A549 treated with RU486 at 1 μM for 4 hours (cell line): ENCODE results near the gene PIK3R1. TPM values are rescaled to one million over a fixed set of nuclear protein-coding genes. Genes with fewer than 3 reads are reported as not detected.

Experiments
- total RNA-seq: library from RNA; stranded (reverse); fragments of 200-300 nt; extraction: Qiagen RNA extraction; gene quantifications from 5 replicates; pipeline ENCODE4 v1.2.3, GENCODE V29; 2022; ENCODE audit warnings: low read depth

PIK3R1 gene
- total RNA-seq: 5.2 to 7.7 TPM (median 6.7 TPM) in 5 replicates

DNA sequence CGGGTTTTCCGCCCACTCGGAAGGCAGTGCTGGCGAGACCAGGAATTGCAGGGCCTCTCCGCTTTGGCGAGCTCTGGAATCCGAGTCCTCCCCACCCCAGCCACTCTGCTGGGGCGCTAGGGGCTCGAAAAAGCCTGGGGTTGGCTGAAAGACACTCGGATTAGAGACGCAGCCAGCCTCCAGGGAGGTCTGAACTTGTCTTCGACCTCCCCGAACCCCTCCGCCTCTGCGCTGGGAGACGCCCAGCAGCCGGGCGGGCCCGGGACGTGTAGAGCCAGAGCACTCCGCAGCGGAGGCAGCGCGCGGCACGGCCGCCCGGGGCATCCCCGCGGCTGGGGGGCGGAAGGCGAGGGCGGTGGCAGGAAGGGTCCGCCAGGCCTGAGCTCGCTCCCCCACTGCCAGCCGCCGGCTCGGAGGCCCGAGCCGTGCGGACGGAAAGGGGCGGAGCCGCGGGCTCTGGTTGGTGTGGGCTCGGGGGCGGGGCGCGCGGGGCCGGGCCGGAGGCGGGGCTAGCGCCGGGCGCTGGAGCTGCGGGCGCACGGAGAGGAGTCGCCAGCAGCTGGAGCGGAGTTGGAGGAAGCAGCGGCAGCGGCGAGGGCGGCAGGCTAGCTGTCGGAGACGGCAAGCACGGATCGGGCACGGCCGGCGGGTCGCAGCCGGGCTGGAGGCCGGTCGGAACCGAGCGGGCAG, at the start of gene PIK3R1:
Gene PIK3R1 (plus strand): TSS at position 549 of the 690 bp plus-strand sequence. CDS start 10,920 bp downstream, outside the sequence.

